MM.1S (cell line): ENCODE data around the gene SSR2.
A peak's percentile ranks its signal among the peaks of the same experiment; 100 is the strongest.

ENCODE experiments used
- DNase-seq: peaks from one replicate; pipeline ENCODE4 v3.0.0-alpha.2; 2015
- H2AFZ ChIP-seq: fragments of 300-600 bp; sonication (generic); 2 replicates; pipeline ENCODE4 v1.6.0; 2016; ENCODE audit warnings: antibody characterized with exemption, low read length
- H3F3A ChIP-seq: fragments of 300-600 bp; sonication (generic); 2 replicates; pipeline ENCODE4 v1.6.1; 2016; ENCODE audit warnings: mild to moderate bottlenecking, antibody characterized with exemption, low read length, moderate library complexity, mixed read lengths; ENCODE audit not compliant: insufficient read depth
- H3K27ac ChIP-seq: fragments of 300-600 bp; sonication (generic); 2 replicates; pipeline ENCODE4 v1.5.1; 2016; ENCODE audit warnings: mild to moderate bottlenecking, low read length
- H3K27me3 ChIP-seq: fragments of 300-600 bp; sonication (generic); replicated peaks from 2 replicates; pipeline ENCODE4 v1.6.0; 2016; ENCODE audit warnings: low read length; ENCODE audit not compliant: insufficient read depth
- H3K36me3 ChIP-seq: fragments of 300-600 bp; sonication (generic); replicated peaks from 2 replicates; pipeline ENCODE4 v1.6.1; 2016; ENCODE audit warnings: mild to moderate bottlenecking, low read length, mixed read lengths; ENCODE audit not compliant: insufficient read depth
- H3K4me1 ChIP-seq: fragments of 300-600 bp; sonication (generic); 2 replicates; pipeline ENCODE4 v1.6.1; 2016; ENCODE audit warnings: low read length, mixed read lengths
- H3K4me2 ChIP-seq: fragments of 300-600 bp; sonication (generic); 2 replicates; pipeline ENCODE4 v1.6.0; 2016; ENCODE audit warnings: low read depth, low read length
- H3K4me3 ChIP-seq: fragments of 300-600 bp; sonication (generic); 2 replicates; pipeline ENCODE4 v1.5.1; 2016; ENCODE audit warnings: low read length, mixed read lengths
- H3K79me2 ChIP-seq: fragments of 300-600 bp; sonication (generic); 2 replicates; pipeline ENCODE4 v1.6.1; 2016; ENCODE audit warnings: mixed run types, low read length, mixed read lengths
- H3K9ac ChIP-seq: fragments of 300-600 bp; sonication (generic); 2 replicates; pipeline ENCODE4 v1.6.1; 2016; ENCODE audit warnings: low read length, mixed read lengths
- H3K9me2 ChIP-seq: fragments of 300-600 bp; sonication (generic); replicated peaks from 2 replicates; pipeline ENCODE4 v1.6.1; 2016; ENCODE audit warnings: mild to moderate bottlenecking, low read length, mixed read lengths; ENCODE audit not compliant: insufficient read depth
- H3K9me3 ChIP-seq: fragments of 300-600 bp; sonication (generic); replicated peaks from 2 replicates; pipeline ENCODE4 v1.6.1; 2016; ENCODE audit warnings: mild to moderate bottlenecking, low read length, mixed read lengths; ENCODE audit not compliant: insufficient read depth
- H4K20me1 ChIP-seq: fragments of 300-600 bp; sonication (generic); 2 replicates; pipeline ENCODE4 v1.6.1; 2016; ENCODE audit warnings: mild to moderate bottlenecking, low read length, moderate library complexity, mixed read lengths; ENCODE audit not compliant: insufficient read depth
- CTCF ChIP-seq: fragments of 300-600 bp; sonication (generic); IDR thresholded peaks from 2 replicates; pipeline ENCODE4 v1.5.1; 2016; ENCODE audit warnings: antibody characterized with exemption, low read length, mixed read lengths
- EZH2 ChIP-seq: fragments of 300-600 bp; sonication (generic); optimal IDR thresholded peaks from 2 replicates; pipeline ENCODE3; 2017; ENCODE audit warnings: low read depth, mild to moderate bottlenecking, antibody characterized with exemption, low read length, mixed read lengths
- EZH2phosphoT487 ChIP-seq: fragments of 300-600 bp; sonication (generic); IDR thresholded peaks from 2 replicates; pipeline ENCODE4 v1.6.1; 2018; ENCODE audit warnings: antibody characterized with exemption, low read length

Gene SSR2

DNA sequence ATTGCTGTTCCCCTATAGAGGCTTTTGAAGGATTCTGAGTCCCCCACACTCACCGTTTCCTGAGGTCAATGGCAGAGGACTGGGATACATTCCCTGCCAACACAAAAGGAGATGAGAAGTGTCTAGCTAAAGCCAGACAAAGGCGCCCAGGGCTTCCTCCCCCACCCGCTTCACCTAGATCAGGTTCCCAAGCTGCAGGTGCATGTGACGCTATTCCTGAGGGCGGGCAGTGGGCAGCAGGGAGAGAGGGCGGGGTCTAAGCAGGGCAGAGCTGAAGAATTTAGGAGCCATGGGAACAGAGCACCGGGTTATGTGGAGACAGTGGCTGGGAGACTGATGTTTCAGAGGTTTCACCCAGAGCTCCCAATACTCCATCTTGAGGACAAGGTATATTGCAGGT, 36.4 kb downstream of the SSR2 start:
- no peaks in the 10 kb centered on the region for H4K20me1 ChIP-seq
- H3F3A ChIP-seq: peaks cover 25% of the 10 kb centered on the region
- H3K36me3 ChIP-seq: no peaks in the 10 kb centered on the region
- no peak overlapping the region for H3K4me2 ChIP-seq
- H3K9ac ChIP-seq: no peak overlapping the region
- TF ChIP-seq EZH2phosphoT487: no peak
- TF ChIP-seq EZH2: no peak
- no peak for TF ChIP-seq CTCF
- H3K9me3 ChIP-seq: no peaks in the 10 kb centered on the region
- no peak overlapping the region for H3K27ac ChIP-seq
- no peak overlapping the region for H2AFZ ChIP-seq
- no peak overlapping the region for H3K4me3 ChIP-seq
- H3K4me1 ChIP-seq: peaks cover 54% of the 10 kb centered on the region
- no peak for DNase-seq
- H3K27me3 ChIP-seq: no peaks in the 10 kb centered on the region
- H3K9me2 ChIP-seq: no peaks in the 10 kb centered on the region
- peaks cover 32% of the 10 kb centered on the region for H3K79me2 ChIP-seq

DNA sequence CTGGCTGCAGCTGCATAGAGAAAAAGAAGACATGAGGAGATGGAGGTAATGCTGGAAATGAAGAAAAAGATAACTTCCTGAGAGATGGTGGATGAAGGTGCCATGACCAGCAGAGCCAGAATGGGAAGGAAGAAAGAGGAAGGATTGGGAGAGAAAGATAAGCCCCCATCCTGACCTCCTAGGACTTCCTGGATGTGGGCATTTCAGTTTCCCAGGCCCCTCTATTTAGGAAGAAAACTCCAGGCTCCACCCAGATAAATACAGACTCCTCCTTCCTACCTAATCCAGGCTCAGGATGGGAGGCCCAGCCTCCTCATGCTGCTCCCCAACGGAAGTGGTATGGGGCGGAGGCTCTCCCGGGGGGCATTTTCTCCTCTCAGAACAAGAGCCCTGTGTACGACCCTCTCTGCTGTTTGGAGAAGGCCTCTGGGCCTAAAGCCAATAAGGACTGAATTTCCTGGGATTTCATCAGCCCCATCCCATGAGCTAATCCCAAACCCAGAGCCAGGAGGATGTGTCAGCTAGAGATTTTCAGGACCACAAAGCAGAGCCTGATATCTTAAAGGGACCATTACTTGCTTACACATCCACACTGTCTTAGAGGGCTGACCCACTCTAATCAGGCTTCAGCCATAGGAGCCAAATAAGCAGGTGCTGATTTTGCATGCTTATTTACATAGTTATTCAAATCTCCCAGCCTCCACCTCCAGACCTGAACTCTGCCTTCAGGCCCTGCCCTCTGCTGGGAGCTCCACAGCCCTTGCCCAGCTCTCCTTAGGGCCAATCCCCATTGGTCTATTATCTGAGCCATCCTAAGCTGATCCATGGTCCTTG, 37.3 kb downstream of the SSR2 start:
- no peaks in the 10 kb centered on the region for H3K9me3 ChIP-seq
- H3K36me3 ChIP-seq: no peaks in the 10 kb centered on the region
- peaks cover 35% of the 10 kb centered on the region for H3F3A ChIP-seq
- TF ChIP-seq EZH2: no peak
- TF ChIP-seq CTCF: peak; percentile 61
- H3K9me2 ChIP-seq: no peaks in the 10 kb centered on the region
- DNase-seq: peak; percentile 85
- H3K9ac ChIP-seq: peak overlapping the region; percentile 4; the same call in 1 of the 2 replicates
- H3K4me3 ChIP-seq: no peak overlapping the region
- H3K27ac ChIP-seq: peak overlapping the region; percentile 16; the same call in 1 of the 2 replicates
- H3K79me2 ChIP-seq: peaks cover 41% of the 10 kb centered on the region
- no peaks in the 10 kb centered on the region for H3K27me3 ChIP-seq
- peak overlapping the region; percentile 43 for H3K4me2 ChIP-seq
- no peak overlapping the region for H2AFZ ChIP-seq
- peaks cover 50% of the 10 kb centered on the region for H3K4me1 ChIP-seq
- no peaks in the 10 kb centered on the region for H4K20me1 ChIP-seq

DNA sequence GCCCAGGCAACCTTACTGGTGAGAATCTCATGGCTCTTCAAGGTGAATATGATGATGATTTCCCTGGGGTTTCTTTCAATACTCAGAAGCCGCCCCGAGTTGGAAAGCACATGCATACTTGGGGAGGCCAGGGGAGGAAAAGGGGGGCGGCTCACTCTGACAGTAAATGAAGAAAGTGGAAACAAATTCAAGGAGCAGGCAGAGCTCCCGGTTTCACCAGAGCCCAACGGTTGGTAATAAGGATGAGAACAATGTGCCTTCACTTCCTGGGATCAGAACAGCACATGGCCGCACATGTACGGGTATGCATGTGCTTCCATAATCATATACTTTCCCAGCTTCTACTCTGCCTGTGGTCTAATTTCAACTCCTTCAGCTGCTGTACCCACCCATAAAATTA, 38.6 kb downstream of the SSR2 start:
- H3K4me3 ChIP-seq: no peak overlapping the region
- H3K9ac ChIP-seq: peak overlapping the region; percentile 16; the same call in 1 of the 2 replicates

More for the DNA sequence above, 38.6 kb downstream of the SSR2 start:
- H3K27me3 ChIP-seq: no peaks in the 10 kb centered on the region
- H3K4me2 ChIP-seq: peak overlapping the region; percentile 94
- DNase-seq: no peak
- H3K4me1 ChIP-seq: peaks cover 50% of the 10 kb centered on the region
- no peaks in the 10 kb centered on the region for H3K9me2 ChIP-seq
- no peaks in the 10 kb centered on the region for H3K9me3 ChIP-seq
- H3F3A ChIP-seq: peaks cover 46% of the 10 kb centered on the region
- H3K79me2 ChIP-seq: peaks cover 54% of the 10 kb centered on the region
- H3K27ac ChIP-seq: peak overlapping the region; percentile 93; the same call in 1 of the 2 replicates
- TF ChIP-seq CTCF (no peak), EZH2 (no peak), EZH2phosphoT487 (no peak)
- H3K36me3 ChIP-seq: no peaks in the 10 kb centered on the region
- H2AFZ ChIP-seq: no peak overlapping the region
- no peaks in the 10 kb centered on the region for H4K20me1 ChIP-seq
